GM19328 (cell line): ENCODE results near the gene RHBDL1.
"Not testable (repeated sequence)": the region's sequence is repeated elsewhere in the genome, so short reads cannot be mapped to it uniquely, and the experiment has no call there.

ENCODE experiments used
- ATAC-seq: cut with Tn5 transposase; IDR thresholded peaks from one replicate; pipeline ENCODE4 v1.9.1; 2021; ENCODE audit warnings: mild to moderate bottlenecking, moderate library complexity; ENCODE audit not compliant: unreplicated experiment

The RHBDL1 gene

GRCh38 chr16:684071-684794 lies 8.8 kb downstream of the RHBDL1 start, which contains the start of gene JMJD8:
TSS of gene JMJD8 (minus strand) at chr16:684334. CDS start at chr16:684319, 15 bp downstream.
- ATAC-seq: peak; percentile 46

- no peak for ATAC-seq
These were observed 9.7 kb downstream of the RHBDL1 start for GRCh38 chr16:684961-685696.

GRCh38 chr16:685967-686366 lies 10.5 kb downstream of the RHBDL1 start:
- no peak for ATAC-seq

GRCh38 chr16:686459-687260 lies 11.2 kb downstream of the RHBDL1 start:
- ATAC-seq: no peak

- ATAC-seq: no peak
These were observed 12.0 kb downstream of the RHBDL1 start for GRCh38 chr16:687499-687898.

GRCh38 chr16:689175-689897 lies 13.9 kb downstream of the RHBDL1 start:
- ATAC-seq: no peak

GRCh38 chr16:691242-691641 lies 15.8 kb downstream of the RHBDL1 start:
- not testable (repeated sequence) for ATAC-seq

- no peak for ATAC-seq
These were observed 17.1 kb downstream of the RHBDL1 start for GRCh38 chr16:692356-693108.

GRCh38 chr16:693364-693763 lies 17.9 kb downstream of the RHBDL1 start:
- no peak for ATAC-seq

GRCh38 chr16:693766-694165 lies 18.3 kb downstream of the RHBDL1 start:
- no peak for ATAC-seq

- no peak for ATAC-seq
These were observed 18.9 kb downstream of the RHBDL1 start for GRCh38 chr16:694187-694862.

- ATAC-seq: no peak
These were observed 19.4 kb downstream of the RHBDL1 start for GRCh38 chr16:694863-695354.

GRCh38 chr16:695355-696089 lies 20.1 kb downstream of the RHBDL1 start:
- ATAC-seq: no peak

- no peak for ATAC-seq
These were observed 23.6 kb downstream of the RHBDL1 start for GRCh38 chr16:698911-699671.

- ATAC-seq: no peak
These were observed 25.5 kb downstream of the RHBDL1 start for GRCh38 chr16:700684-701584.

- no peak for ATAC-seq
These were observed 26.9 kb downstream of the RHBDL1 start for GRCh38 chr16:702341-702740.

- no peak for ATAC-seq
These were observed 27.9 kb downstream of the RHBDL1 start for GRCh38 chr16:703406-703805.
